ENCODE results near the gene PNN. TPM values are rescaled to one million over a fixed set of nuclear protein-coding genes. Genes with fewer than 3 reads are reported as not detected.
"Not testable (repeated sequence)": the region's sequence is repeated elsewhere in the genome, so short reads cannot be mapped to it uniquely, and the experiment has no call there.

PNN gene
- total RNA-seq, 1 experiment from 2014 or later, result 93.5 TPM

DNA sequence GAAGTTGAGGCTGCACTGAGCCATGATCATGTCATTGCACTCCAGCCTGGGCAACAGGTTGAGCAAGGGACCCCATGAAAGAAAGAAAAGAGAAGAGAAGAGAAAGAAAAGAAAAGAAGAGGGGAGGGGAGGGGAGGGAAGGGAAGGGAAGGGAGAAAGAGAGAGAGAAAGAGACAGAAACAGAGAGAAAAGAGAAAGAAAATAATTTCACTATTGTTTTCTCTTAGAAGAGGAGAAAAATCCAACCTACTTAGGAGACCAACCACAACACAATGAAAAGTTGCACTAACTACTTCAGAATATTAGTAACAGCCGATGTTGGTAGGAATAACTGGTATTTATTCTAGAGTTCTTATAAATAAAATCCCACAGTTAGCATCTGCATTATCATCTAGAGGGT, 14.6 kb upstream of the PNN start:
- Mint-ChIP-seq H3K36me3 (ENCODE audit: insufficient read depth, unreplicated experiment) (peaks cover 9% of the 10 kb centered on the region), H3K4me3 (ENCODE audit: low read depth, unreplicated experiment) (no peak overlapping the region), H3K27me3 (ENCODE audit: unreplicated experiment) (no peaks in the 10 kb centered on the region), H3K4me1 (ENCODE audit: low read depth, unreplicated experiment) (no peaks in the 10 kb centered on the region), H3K27ac (ENCODE audit: unreplicated experiment) (no peak overlapping the region), H3K9me3 (ENCODE audit: low read depth, unreplicated experiment) (no peaks in the 10 kb centered on the region)
- CTCF ChIA-PET, result no interaction called here
- BruUV-seq (replicated peaks), result no TSS peak
- TF ChIP-seq, protein P1, sequence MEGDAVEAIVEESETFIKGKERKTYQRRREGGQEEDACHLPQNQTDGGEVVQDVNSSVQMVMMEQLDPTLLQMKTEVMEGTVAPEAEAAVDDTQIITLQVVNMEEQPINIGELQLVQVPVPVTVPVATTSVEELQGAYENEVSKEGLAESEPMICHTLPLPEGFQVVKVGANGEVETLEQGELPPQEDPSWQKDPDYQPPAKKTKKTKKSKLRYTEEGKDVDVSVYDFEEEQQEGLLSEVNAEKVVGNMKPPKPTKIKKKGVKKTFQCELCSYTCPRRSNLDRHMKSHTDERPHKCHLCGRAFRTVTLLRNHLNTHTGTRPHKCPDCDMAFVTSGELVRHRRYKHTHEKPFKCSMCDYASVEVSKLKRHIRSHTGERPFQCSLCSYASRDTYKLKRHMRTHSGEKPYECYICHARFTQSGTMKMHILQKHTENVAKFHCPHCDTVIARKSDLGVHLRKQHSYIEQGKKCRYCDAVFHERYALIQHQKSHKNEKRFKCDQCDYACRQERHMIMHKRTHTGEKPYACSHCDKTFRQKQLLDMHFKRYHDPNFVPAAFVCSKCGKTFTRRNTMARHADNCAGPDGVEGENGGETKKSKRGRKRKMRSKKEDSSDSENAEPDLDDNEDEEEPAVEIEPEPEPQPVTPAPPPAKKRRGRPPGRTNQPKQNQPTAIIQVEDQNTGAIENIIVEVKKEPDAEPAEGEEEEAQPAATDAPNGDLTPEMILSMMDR (IDR thresholded peaks at IDR 0.05; ENCODE audit: unreplicated experiment), result no peak
- no peak for DNase-seq
- intact Hi-C loops (cut with micrococcal nuclease; ENCODE audit: unreplicated experiment), result no loop called here

DNA sequence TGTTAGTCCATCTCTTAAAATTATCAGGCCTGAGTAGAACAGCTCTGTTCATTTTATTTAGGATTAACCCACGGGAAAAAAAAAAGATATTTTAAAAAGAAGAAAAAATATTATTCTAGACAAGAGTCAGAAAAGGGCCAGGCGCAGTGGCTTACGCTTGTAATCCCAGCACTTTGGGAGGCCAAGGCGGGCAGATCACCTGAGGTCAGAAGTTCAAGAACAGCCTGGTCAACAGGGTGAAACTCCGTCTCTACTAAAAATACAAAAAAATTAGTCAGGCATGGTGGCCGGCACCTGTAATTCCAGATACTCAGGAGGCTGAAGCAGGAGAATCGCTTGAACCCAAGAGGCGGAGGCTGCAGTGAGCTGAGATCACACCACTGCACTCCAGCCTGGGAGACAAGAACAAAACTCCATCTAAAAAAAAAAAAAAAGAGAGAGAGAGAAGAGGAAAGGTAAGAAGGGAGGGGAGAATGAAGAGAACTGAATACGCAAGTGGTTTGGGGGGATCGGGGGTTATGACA, 7.2 kb upstream of the PNN start:
- Mint-ChIP-seq H3K36me3 (ENCODE audit: insufficient read depth, unreplicated experiment) (peaks cover 25% of the 10 kb centered on the region), H3K4me1 (ENCODE audit: low read depth, unreplicated experiment) (peaks cover 17% of the 10 kb centered on the region)
- H3K27me3 Mint-ChIP-seq (ENCODE audit: unreplicated experiment); intact Hi-C loops (cut with micrococcal nuclease; ENCODE audit: unreplicated experiment); H3K9me3 Mint-ChIP-seq (ENCODE audit: low read depth, unreplicated experiment); H3K27ac Mint-ChIP-seq (ENCODE audit: unreplicated experiment); H3K4me3 Mint-ChIP-seq (ENCODE audit: low read depth, unreplicated experiment); BruUV-seq (replicated peaks); DNase-seq: not testable (repeated sequence)
- CTCF ChIA-PET, result interaction anchor here (0.7 kb wide), 1 partner anchor 15 kb away, joined by 3 read pairs; no protein-coding TSS in a partner anchor

DNA sequence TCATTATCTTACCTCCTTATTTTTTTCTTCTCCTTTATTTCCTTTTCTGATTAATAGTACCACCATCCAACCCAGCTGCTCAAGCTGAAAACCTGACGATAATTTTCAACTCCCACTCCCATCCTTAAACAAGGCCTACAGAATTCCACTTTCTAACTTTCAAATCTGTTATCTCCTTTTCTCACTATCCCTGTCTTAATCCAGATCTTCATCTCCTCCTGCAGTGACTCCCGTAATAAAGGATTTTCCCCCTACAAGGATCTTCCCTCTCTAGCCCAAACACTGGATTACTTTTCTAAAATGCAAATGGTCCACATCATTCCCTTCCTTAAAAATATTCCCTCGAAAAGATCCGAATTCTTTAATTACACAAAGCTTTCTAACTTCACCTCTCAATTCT, 6.5 kb upstream of the PNN start:
- H3K36me3 Mint-ChIP-seq (ENCODE audit: insufficient read depth, unreplicated experiment), result peaks cover 30% of the 10 kb centered on the region
- CTCF ChIA-PET, result no interaction called here
- H3K27ac Mint-ChIP-seq (ENCODE audit: unreplicated experiment), result no peak overlapping the region
- peak overlapping the region; percentile 77 for H3K4me3 Mint-ChIP-seq (ENCODE audit: low read depth, unreplicated experiment)
- BruUV-seq (replicated peaks), result no TSS peak
- TF ChIP-seq, protein P1 (IDR thresholded peaks at IDR 0.05; ENCODE audit: unreplicated experiment), result no peak
- intact Hi-C loops (cut with micrococcal nuclease; ENCODE audit: unreplicated experiment), result no loop called here
- H3K4me1 Mint-ChIP-seq (ENCODE audit: low read depth, unreplicated experiment), result peaks cover 17% of the 10 kb centered on the region
- no peaks in the 10 kb centered on the region for H3K9me3 Mint-ChIP-seq (ENCODE audit: low read depth, unreplicated experiment)
- no peak for DNase-seq
- no peaks in the 10 kb centered on the region for H3K27me3 Mint-ChIP-seq (ENCODE audit: unreplicated experiment)

DNA sequence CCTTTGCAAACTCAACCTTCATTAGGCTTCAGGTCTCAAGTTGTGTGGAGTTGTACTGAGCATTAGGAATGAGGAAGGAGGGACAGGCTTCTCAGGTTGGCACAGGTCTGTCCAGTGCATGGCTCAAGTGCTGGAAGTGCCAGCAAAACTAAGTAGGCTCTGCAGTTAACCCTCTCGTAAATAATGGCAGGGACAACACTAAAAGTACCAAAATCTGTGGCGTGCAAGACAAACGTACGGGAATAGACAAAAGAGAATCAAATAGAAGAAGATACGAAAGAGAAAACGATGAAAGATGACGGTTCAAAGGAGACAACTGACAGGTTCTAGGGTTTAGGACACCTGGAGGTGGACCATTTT, 5.5 kb upstream of the PNN start:
- DNase-seq, result no peak
- intact Hi-C loops (cut with micrococcal nuclease; ENCODE audit: unreplicated experiment), result no loop called here
- H3K27ac Mint-ChIP-seq (ENCODE audit: unreplicated experiment), result peak overlapping the region; percentile 53
- H3K27me3 Mint-ChIP-seq (ENCODE audit: unreplicated experiment), result no peaks in the 10 kb centered on the region
- CTCF ChIA-PET, result interaction anchor here (1.0 to 1.6 kb wide), 2 partner anchors 56 to 199 kb away, joined by 3 to 6 read pairs; partner anchors contain the start of gene GEMIN2
- no TSS peak for BruUV-seq (replicated peaks)
- H3K4me3 Mint-ChIP-seq (ENCODE audit: low read depth, unreplicated experiment), result peak overlapping the region; percentile 77
- TF ChIP-seq, protein P1 (IDR thresholded peaks at IDR 0.05; ENCODE audit: unreplicated experiment), result no peak
- peaks cover 35% of the 10 kb centered on the region for H3K36me3 Mint-ChIP-seq (ENCODE audit: insufficient read depth, unreplicated experiment)
- H3K4me1 Mint-ChIP-seq (ENCODE audit: low read depth, unreplicated experiment), result peaks cover 17% of the 10 kb centered on the region
- no peaks in the 10 kb centered on the region for H3K9me3 Mint-ChIP-seq (ENCODE audit: low read depth, unreplicated experiment)

DNA sequence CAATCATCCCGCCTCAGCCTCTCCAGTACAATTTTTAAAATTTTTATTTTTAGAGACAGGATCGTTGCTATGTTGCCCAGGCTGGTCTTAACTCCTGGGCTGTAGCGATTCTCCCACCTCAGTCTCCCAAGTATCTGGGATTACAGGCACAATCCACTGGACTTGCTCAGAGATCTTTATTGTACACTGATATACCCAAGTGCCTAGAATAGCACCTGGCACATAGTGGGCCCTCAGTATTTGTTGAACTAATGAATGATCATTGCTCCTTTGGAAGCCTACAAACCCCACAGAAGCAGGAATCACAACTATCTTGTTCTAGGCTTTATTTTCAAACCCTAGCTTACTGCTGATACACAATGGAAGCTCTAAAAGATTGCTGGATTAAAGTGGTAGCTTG, 1.9 kb upstream of the PNN start:
- Mint-ChIP-seq H3K4me3 (ENCODE audit: low read depth, unreplicated experiment) (no peak overlapping the region), H3K4me1 (ENCODE audit: low read depth, unreplicated experiment) (peaks cover 22% of the 10 kb centered on the region), H3K27me3 (ENCODE audit: unreplicated experiment) (no peaks in the 10 kb centered on the region), H3K27ac (ENCODE audit: unreplicated experiment) (no peak overlapping the region), H3K36me3 (ENCODE audit: insufficient read depth, unreplicated experiment) (peaks cover 66% of the 10 kb centered on the region), H3K9me3 (ENCODE audit: low read depth, unreplicated experiment) (no peaks in the 10 kb centered on the region)
- intact Hi-C loops (cut with micrococcal nuclease; ENCODE audit: unreplicated experiment), result loop anchor here (5.0 kb wide), 2 partner anchors 194 to 259 kb away; partner anchors contain the start of gene FBXO33
- no TSS peak for BruUV-seq (replicated peaks)
- TF ChIP-seq, protein P1 (IDR thresholded peaks at IDR 0.05; ENCODE audit: unreplicated experiment), result no peak
- CTCF ChIA-PET, result no interaction called here
- no peak for DNase-seq

All from Calu3 (cell line).